ENCODE measurements around the gene VSIR. TPM values are rescaled to one million over a fixed set of nuclear protein-coding genes. Genes with fewer than 3 reads are reported as not detected.

VSIR gene
- total and polyA plus RNA-seq, 2 experiments from 2014 or later = 81.6 to 153 TPM

- in situ Hi-C loops (cut with MboI) = no loop called here
- 31 to 38% methylated on average over 14 to 15 of the region's 15 CpGs for WGBS, 2 experiments (ENCODE audit: low coverage in 1 of 2, low lambda C conversion rate in 2 of 2, missing lambda C conversion rate in 2 of 2)
- no peaks in the 10 kb centered on the region for H3K4me1 ChIP-seq (ENCODE audit: insufficient read depth)
- no peak overlapping the region for H2AFZ ChIP-seq
- no peak overlapping the region for H3K4me3 ChIP-seq
- TF ChIP-seq EZH2phosphoT487 (IDR thresholded peaks at IDR 0.05; ENCODE audit: insufficient read depth, low read depth) (no peak), EZH2 (IDR thresholded peaks at IDR 0.05; ENCODE audit: insufficient read depth, poor library complexity, severe bottlenecking) (no peak)
- no peaks in the 10 kb centered on the region for H3K27me3 ChIP-seq (replicated peaks; ENCODE audit: insufficient read depth)
- no peaks in the 10 kb centered on the region for H4K20me1 ChIP-seq (ENCODE audit: insufficient read depth)
- no peak for DNase-seq
- no peaks in the 10 kb centered on the region for H3K9me2 ChIP-seq (ENCODE audit: insufficient read depth)
- H3K4me2 ChIP-seq (ENCODE audit: unreplicated experiment) = no peak overlapping the region
- H3K9me3 ChIP-seq (ENCODE audit: low read depth) = no peaks in the 10 kb centered on the region
- no peaks in the 10 kb centered on the region for H3K79me2 ChIP-seq (ENCODE audit: insufficient read depth)
- H3K9ac ChIP-seq = no peak overlapping the region
- no peak overlapping the region for H3K27ac ChIP-seq
- no peaks in the 10 kb centered on the region for H3F3A ChIP-seq (ENCODE audit: insufficient read depth)
- peaks cover 9% of the 10 kb centered on the region; the same call in 1 of the 2 replicates for H3K36me3 ChIP-seq (ENCODE audit: low read depth)
These were observed 24.6 kb downstream of the VSIR start for GRCh38 chr10:71748671-71749191.

- Histone ChIP-seq H3K4me2 (ENCODE audit: unreplicated experiment) (no peak overlapping the region), H2AFZ (no peak overlapping the region), H3K79me2 (ENCODE audit: insufficient read depth) (no peaks in the 10 kb centered on the region), H3K27me3 (replicated peaks; ENCODE audit: insufficient read depth) (no peaks in the 10 kb centered on the region), H3K9me2 (ENCODE audit: insufficient read depth) (no peaks in the 10 kb centered on the region), H3K27ac (no peak overlapping the region), H3K4me1 (ENCODE audit: insufficient read depth) (no peaks in the 10 kb centered on the region), H3K9ac (no peak overlapping the region), H3F3A (ENCODE audit: insufficient read depth) (no peaks in the 10 kb centered on the region), H3K4me3 (no peak overlapping the region), H3K9me3 (ENCODE audit: low read depth) (no peaks in the 10 kb centered on the region), H3K36me3 (ENCODE audit: low read depth) (peaks cover 9% of the 10 kb centered on the region; the same call in 1 of the 2 replicates), H4K20me1 (ENCODE audit: insufficient read depth) (no peaks in the 10 kb centered on the region)
- 73 to 80% methylated on average over 14 of the region's 14 CpGs for WGBS, 2 experiments (ENCODE audit: low coverage in 1 of 2, low lambda C conversion rate in 2 of 2, missing lambda C conversion rate in 2 of 2)
- DNase-seq = no peak
- in situ Hi-C loops (cut with MboI) = no loop called here
- no peak for TF ChIP-seq EZH2phosphoT487 (IDR thresholded peaks at IDR 0.05; ENCODE audit: insufficient read depth, low read depth)
- no peak for TF ChIP-seq EZH2 (IDR thresholded peaks at IDR 0.05; ENCODE audit: insufficient read depth, poor library complexity, severe bottlenecking)
These were observed 25.5 kb downstream of the VSIR start for GRCh38 chr10:71747551-71748523.

- no peak overlapping the region for H3K4me2 ChIP-seq (ENCODE audit: unreplicated experiment)
- no peaks in the 10 kb centered on the region for H3F3A ChIP-seq (ENCODE audit: insufficient read depth)
- no peaks in the 10 kb centered on the region for H3K9me3 ChIP-seq (ENCODE audit: low read depth)
- DNase-seq = no peak
- TF ChIP-seq EZH2phosphoT487 (IDR thresholded peaks at IDR 0.05; ENCODE audit: insufficient read depth, low read depth) = no peak
- TF ChIP-seq EZH2 (IDR thresholded peaks at IDR 0.05; ENCODE audit: insufficient read depth, poor library complexity, severe bottlenecking) = no peak
- no peak overlapping the region for H3K27ac ChIP-seq
- no peaks in the 10 kb centered on the region for H3K9me2 ChIP-seq (ENCODE audit: insufficient read depth)
- H3K9ac ChIP-seq = no peak overlapping the region
- no peaks in the 10 kb centered on the region for H3K4me1 ChIP-seq (ENCODE audit: insufficient read depth)
- in situ Hi-C loops (cut with MboI) = no loop called here
- WGBS, 2 experiments (ENCODE audit: low coverage in 1 of 2, low lambda C conversion rate in 2 of 2, missing lambda C conversion rate in 2 of 2) = 42 to 57% methylated on average over 2 of the region's 2 CpGs
- no peaks in the 10 kb centered on the region for H3K79me2 ChIP-seq (ENCODE audit: insufficient read depth)
- no peak overlapping the region for H2AFZ ChIP-seq
- H3K27me3 ChIP-seq (replicated peaks; ENCODE audit: insufficient read depth) = no peaks in the 10 kb centered on the region
- 0 out of 2 replicates have a peak, but pooled peaks cover 5% of the 10 kb centered on the region for H3K36me3 ChIP-seq (ENCODE audit: low read depth)
- no peak overlapping the region for H3K4me3 ChIP-seq
- H4K20me1 ChIP-seq (ENCODE audit: insufficient read depth) = no peaks in the 10 kb centered on the region
These were observed 26.2 kb downstream of the VSIR start for GRCh38 chr10:71747039-71747531.

GRCh38 chr10:71746344-71747037 is 26.8 kb downstream of the VSIR start:
- WGBS, 2 experiments (ENCODE audit: low coverage in 1 of 2, low lambda C conversion rate in 2 of 2, missing lambda C conversion rate in 2 of 2) = 78 to 80% methylated on average over 13 of the region's 13 CpGs
- Histone ChIP-seq H3K4me1 (ENCODE audit: insufficient read depth) (no peaks in the 10 kb centered on the region), H3K36me3 (ENCODE audit: low read depth) (no peaks in the 10 kb centered on the region), H3K27me3 (replicated peaks; ENCODE audit: insufficient read depth) (no peaks in the 10 kb centered on the region), H4K20me1 (ENCODE audit: insufficient read depth) (no peaks in the 10 kb centered on the region), H2AFZ (no peak overlapping the region), H3K4me2 (ENCODE audit: unreplicated experiment) (no peak overlapping the region), H3F3A (ENCODE audit: insufficient read depth) (no peaks in the 10 kb centered on the region), H3K9ac (no peak overlapping the region), H3K9me2 (ENCODE audit: insufficient read depth) (no peaks in the 10 kb centered on the region), H3K4me3 (no peak overlapping the region), H3K9me3 (ENCODE audit: low read depth) (no peaks in the 10 kb centered on the region), H3K27ac (no peak overlapping the region), H3K79me2 (ENCODE audit: insufficient read depth) (no peaks in the 10 kb centered on the region)
- in situ Hi-C loops (cut with MboI) = no loop called here
- TF ChIP-seq EZH2 (IDR thresholded peaks at IDR 0.05; ENCODE audit: insufficient read depth, poor library complexity, severe bottlenecking) (no peak), EZH2phosphoT487 (IDR thresholded peaks at IDR 0.05; ENCODE audit: insufficient read depth, low read depth) (no peak)
- DNase-seq = no peak

Measured in GM23248 (cell line).